Activated B cell treated with CpG ODN at 0.5 μM for 24 hours (primary cell): ENCODE results near the gene SPDYE6. TPM values are rescaled to one million over a fixed set of nuclear protein-coding genes. Genes with fewer than 3 reads are reported as not detected.

Experiments
- ATAC-seq: fragments of 200-7000 bp; cut with Tn5 transposase; one replicate; pipeline ENCODE4 v1.10.0; 2021; ENCODE audit warnings: low read depth, mild to moderate bottlenecking, moderate library complexity
- CTCF ChIA-PET: fragments of 350-600 bp; sonication (Branson Sonifier 250); formaldehyde crosslinking; loops from one replicate; lab custom pipeline; 2021; ENCODE audit warnings: antibody characterized with exemption; lab: Charles Lee
- POLR2A ChIA-PET: fragments of 350-600 bp; sonication (Branson Sonifier 250); formaldehyde crosslinking; loops from one replicate; lab custom pipeline; 2021; ENCODE audit warnings: antibody characterized with exemption; lab: Charles Lee
- DNase-seq: peaks from one replicate; pipeline ENCODE4 v3.0.0; 2022
- H3K27ac Mint-ChIP-seq: one replicate; pipeline ENCODE4 v1.8.0; 2020; ENCODE audit warnings: mixed read lengths
- H3K27me3 Mint-ChIP-seq: one replicate; pipeline ENCODE4 v1.8.0; 2021; ENCODE audit warnings: mixed read lengths
- H3K36me3 Mint-ChIP-seq: one replicate; pipeline ENCODE4 v1.8.0; 2021; ENCODE audit warnings: low read depth, mixed read lengths
- H3K4me1 Mint-ChIP-seq: one replicate; pipeline ENCODE4 v1.8.0; 2021; ENCODE audit warnings: mixed read lengths
- H3K4me3 Mint-ChIP-seq: one replicate; pipeline ENCODE4 v1.8.0; 2020; ENCODE audit warnings: mild to moderate bottlenecking, mixed read lengths
- H3K9me3 Mint-ChIP-seq: one replicate; pipeline ENCODE4 v1.8.0; 2020; ENCODE audit warnings: mixed read lengths
- CTCF ChIP-seq: fragments of 200-600 bp; IDR thresholded peaks from one replicate; pipeline ENCODE4 v1.8.0; 2022; ENCODE audit warnings: antibody characterized with exemption, mild to moderate bottlenecking
- intact Hi-C: fragments of 100-400 bp; cut with micrococcal nuclease; formaldehyde crosslinking; loops from one replicate; pipeline ENCODE4 v1.15.1; 2024
- total RNA-seq: library from RNA; stranded (reverse); gene quantifications from 2 replicates; pipeline ENCODE4 v1.2.3, GENCODE V29; 2022

SPDYE6 gene
- total RNA-seq, 1 donor from 2014 or later: not detected

GRCh38 chr7:102398543-102398942 is 42.3 kb upstream of the SPDYE6 start:
- no peak for TF ChIP-seq CTCF
- DNase-seq (no peak), ATAC-seq (no peak)
- ChIA-PET CTCF (interaction anchor here (1.6 kb wide), 1 partner anchor 9 kb away, joined by 3 read pairs; no protein-coding TSS in a partner anchor), POLR2A (interaction anchor here (1.0 to 4.9 kb wide), 2 partner anchors 44 to 110 kb away, joined by 4 to 34 read pairs; partner anchors contain the start of gene SH2B2)
- Mint-ChIP-seq H3K27me3 (no peaks in the 10 kb centered on the region), H3K4me1 (peaks cover 32% of the 10 kb centered on the region), H3K27ac (no peak overlapping the region), H3K9me3 (no peaks in the 10 kb centered on the region), H3K4me3 (no peak overlapping the region), H3K36me3 (peaks cover 49% of the 10 kb centered on the region)
- intact Hi-C loops: loop anchor here (5.0 to 10.0 kb wide), 2 partner anchors 36 to 654 kb away; no protein-coding TSS in a partner anchor

- no peak for ATAC-seq
- ChIA-PET POLR2A (interaction anchor here (0.7 to 4.9 kb wide), 12 partner anchors 11 to 109 kb away, joined by 3 to 34 read pairs (median 6); partner anchors contain the start of genes ORAI2 and SH2B2), CTCF (interaction anchor here (1.0 to 6.0 kb wide), 4 partner anchors 15 to 117 kb away, joined by 3 to 91 read pairs (median 10); no protein-coding TSS in a partner anchor)
- Mint-ChIP-seq H3K4me3 (peak overlapping the region; percentile 93), H3K36me3 (peaks cover 41% of the 10 kb centered on the region), H3K27ac (peak overlapping the region; percentile 96), H3K27me3 (no peaks in the 10 kb centered on the region), H3K9me3 (no peaks in the 10 kb centered on the region), H3K4me1 (peaks cover 34% of the 10 kb centered on the region)
- intact Hi-C loops: loop anchor here (1.0 to 10.0 kb wide), 6 partner anchors 30 to 652 kb away; partner anchors contain the start of genes ALKBH4, LRWD1 and SH2B2
- TF ChIP-seq CTCF: no peak
- DNase-seq: no peak
These were observed 40.4 kb upstream of the SPDYE6 start for GRCh38 chr7:102396710-102397019.

GRCh38 chr7:102395873-102396709 is 39.8 kb upstream of the SPDYE6 start, which contains the start of gene PRKRIP1:
PRKRIP1 (plus strand) TSS chr7:102396363; CDS start chr7:102396412, 49 bp downstream.
- H3K27ac Mint-ChIP-seq: peak within 1 kb of the TSS; percentile 96
- CTCF ChIA-PET: interaction anchor here (0.9 to 6.0 kb wide), 6 partner anchors 8 to 117 kb away, joined by 3 to 91 read pairs (median 8); partner anchors contain the start of gene SH2B2
- peaks cover 36% of the 10 kb centered on the region for H3K36me3 Mint-ChIP-seq
- TF ChIP-seq CTCF: no peak
- no peaks in the 10 kb centered on the region for H3K27me3 Mint-ChIP-seq
- POLR2A ChIA-PET: interaction anchor here (0.5 to 4.9 kb wide), 23 partner anchors 10 to 653 kb away, joined by 3 to 34 read pairs (median 4); partner anchors contain the start of genes ALKBH4, LRWD1 and SH2B2
- DNase-seq (peak; percentile 72), ATAC-seq (peak; percentile 98)
- H3K4me3 Mint-ChIP-seq: peak within 1 kb of the TSS; percentile 93
- intact Hi-C loops: loop anchor here (1.0 to 10.0 kb wide), 6 partner anchors 30 to 651 kb away; partner anchors contain the start of genes ALKBH4, LRWD1 and SH2B2
- H3K4me1 Mint-ChIP-seq: peaks cover 34% of the 10 kb centered on the region
- no peaks in the 10 kb centered on the region for H3K9me3 Mint-ChIP-seq

- Mint-ChIP-seq H3K36me3 (peaks cover 32% of the 10 kb centered on the region), H3K9me3 (no peaks in the 10 kb centered on the region), H3K4me1 (peaks cover 34% of the 10 kb centered on the region), H3K27ac (peak overlapping the region; percentile 96), H3K27me3 (no peaks in the 10 kb centered on the region), H3K4me3 (peak overlapping the region; percentile 93)
- no peak for ATAC-seq
- no peak for TF ChIP-seq CTCF
- POLR2A ChIA-PET: interaction anchor here (0.7 to 4.9 kb wide), 21 partner anchors 10 to 652 kb away, joined by 3 to 34 read pairs (median 5); partner anchors contain the start of genes ALKBH4, LRWD1 and SH2B2
- intact Hi-C loops: loop anchor here (5.0 to 10.0 kb wide), 2 partner anchors 33 to 651 kb away; no protein-coding TSS in a partner anchor
- DNase-seq: no peak
- CTCF ChIA-PET: interaction anchor here (0.9 to 6.0 kb wide), 5 partner anchors 9 to 116 kb away, joined by 3 to 91 read pairs (median 10); partner anchors contain the start of gene SH2B2
These were observed 39.3 kb upstream of the SPDYE6 start for GRCh38 chr7:102395592-102395872.
